ENCODE data around the gene CNNM2.
"Not testable (repeated sequence)": the region's sequence is repeated elsewhere in the genome, so short reads cannot be mapped to it uniquely, and the experiment has no call there.

GRCh38 chr10:102976380-102976726 is 58.3 kb downstream of the CNNM2 start:
- TF ChIP-seq, protein P1, sequence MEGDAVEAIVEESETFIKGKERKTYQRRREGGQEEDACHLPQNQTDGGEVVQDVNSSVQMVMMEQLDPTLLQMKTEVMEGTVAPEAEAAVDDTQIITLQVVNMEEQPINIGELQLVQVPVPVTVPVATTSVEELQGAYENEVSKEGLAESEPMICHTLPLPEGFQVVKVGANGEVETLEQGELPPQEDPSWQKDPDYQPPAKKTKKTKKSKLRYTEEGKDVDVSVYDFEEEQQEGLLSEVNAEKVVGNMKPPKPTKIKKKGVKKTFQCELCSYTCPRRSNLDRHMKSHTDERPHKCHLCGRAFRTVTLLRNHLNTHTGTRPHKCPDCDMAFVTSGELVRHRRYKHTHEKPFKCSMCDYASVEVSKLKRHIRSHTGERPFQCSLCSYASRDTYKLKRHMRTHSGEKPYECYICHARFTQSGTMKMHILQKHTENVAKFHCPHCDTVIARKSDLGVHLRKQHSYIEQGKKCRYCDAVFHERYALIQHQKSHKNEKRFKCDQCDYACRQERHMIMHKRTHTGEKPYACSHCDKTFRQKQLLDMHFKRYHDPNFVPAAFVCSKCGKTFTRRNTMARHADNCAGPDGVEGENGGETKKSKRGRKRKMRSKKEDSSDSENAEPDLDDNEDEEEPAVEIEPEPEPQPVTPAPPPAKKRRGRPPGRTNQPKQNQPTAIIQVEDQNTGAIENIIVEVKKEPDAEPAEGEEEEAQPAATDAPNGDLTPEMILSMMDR (IDR thresholded peaks at IDR 0.05) = not testable (repeated sequence)
- not testable (repeated sequence) for TF ChIP-seq POLR2A (IDR thresholded peaks at IDR 0.05)
